GM04504 (cell line): ENCODE measurements around the gene SLC13A3.

ENCODE experiments used
- DNase-seq: peaks from one replicate; pipeline ENCODE4 v3.0.0-alpha.2; 2012; ENCODE audit warnings: low read depth

Gene SLC13A3

GRCh38 chr20:46555370-46555956 lies 95.8 kb downstream of the SLC13A3 start:
- DNase-seq, result no peak

DNA sequence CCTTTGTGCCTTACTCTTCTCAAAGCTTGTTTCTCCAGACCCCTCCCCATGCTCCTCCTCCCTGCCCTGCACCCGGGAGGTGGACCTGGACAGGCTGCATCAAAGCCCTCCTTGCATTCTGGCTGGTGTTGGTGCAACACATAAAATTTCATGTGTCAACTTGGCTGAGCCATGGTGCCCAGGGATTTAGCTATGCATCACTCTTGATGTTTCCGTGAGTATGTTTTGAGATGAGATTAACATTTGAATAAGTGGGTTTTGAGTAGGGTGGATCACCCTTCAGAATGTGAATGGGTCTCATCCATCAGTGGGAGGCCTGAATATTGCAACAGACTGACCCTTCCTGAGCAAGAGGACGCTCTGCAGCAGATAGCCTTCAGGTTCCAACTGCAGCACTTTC lies 96.4 kb downstream of the SLC13A3 start:
- no peak for DNase-seq

- DNase-seq, result no peak
Measured at GRCh38 chr20:46553926-46554325, 97.3 kb downstream of the SLC13A3 start.

- no peak for DNase-seq
Measured at GRCh38 chr20:46552460-46553420, 98.5 kb downstream of the SLC13A3 start.

DNA sequence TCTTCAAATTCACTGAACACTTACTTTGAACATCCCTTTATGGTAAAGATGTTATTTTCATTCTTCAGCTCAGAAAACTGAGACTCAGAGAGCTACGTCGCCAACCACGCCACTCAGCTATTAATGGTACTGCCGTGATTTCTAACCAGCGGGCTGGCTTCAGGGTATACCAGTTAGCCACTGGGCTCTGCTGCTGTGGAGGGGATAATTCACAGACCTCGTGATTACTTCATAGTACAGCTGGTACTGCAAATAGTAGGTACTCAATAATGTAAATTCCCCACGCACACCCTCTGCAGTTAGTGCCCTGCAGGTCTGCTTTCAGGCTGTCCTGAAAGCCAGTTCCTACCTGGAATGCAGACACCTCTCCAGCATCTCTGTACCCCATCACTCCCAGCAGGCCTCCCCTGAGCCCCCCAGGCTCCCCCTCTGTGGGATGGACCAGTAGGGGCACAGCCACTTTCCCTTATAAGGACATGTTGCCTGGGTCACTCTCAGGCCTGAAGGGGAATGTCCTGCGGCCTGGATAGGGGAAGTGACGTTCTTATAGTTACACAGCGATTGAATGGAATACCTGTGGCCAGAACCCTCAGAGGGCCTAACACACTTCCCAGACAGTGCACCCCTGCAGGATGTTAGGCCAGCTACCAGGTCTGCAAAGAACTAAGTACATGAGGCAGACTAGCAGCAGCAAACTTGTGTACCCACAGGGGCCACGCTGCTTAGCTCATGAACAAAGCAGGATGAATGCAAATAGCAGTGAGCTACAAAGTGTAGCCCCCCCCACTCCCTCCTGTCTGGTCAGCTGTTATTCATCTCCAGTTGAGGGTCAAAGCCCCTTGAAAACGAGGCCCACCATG lies 99.5 kb downstream of the SLC13A3 start:
- DNase-seq, result no peak

GRCh38 chr20:46550461-46550860 lies 100.8 kb downstream of the SLC13A3 start, which contains the start of gene OCSTAMP:
Gene OCSTAMP, minus strand, starts transcription at chr20:46550654. Its CDS starts 94 bp downstream, at chr20:46550560.
- DNase-seq, result no peak

- no peak for DNase-seq
Measured at GRCh38 chr20:46549188-46549972, 101.9 kb downstream of the SLC13A3 start.

- no peak for DNase-seq
Measured at GRCh38 chr20:46548688-46549087, 102.6 kb downstream of the SLC13A3 start.

GRCh38 chr20:46547995-46548394 lies 103.3 kb downstream of the SLC13A3 start:
- DNase-seq, result no peak

DNA sequence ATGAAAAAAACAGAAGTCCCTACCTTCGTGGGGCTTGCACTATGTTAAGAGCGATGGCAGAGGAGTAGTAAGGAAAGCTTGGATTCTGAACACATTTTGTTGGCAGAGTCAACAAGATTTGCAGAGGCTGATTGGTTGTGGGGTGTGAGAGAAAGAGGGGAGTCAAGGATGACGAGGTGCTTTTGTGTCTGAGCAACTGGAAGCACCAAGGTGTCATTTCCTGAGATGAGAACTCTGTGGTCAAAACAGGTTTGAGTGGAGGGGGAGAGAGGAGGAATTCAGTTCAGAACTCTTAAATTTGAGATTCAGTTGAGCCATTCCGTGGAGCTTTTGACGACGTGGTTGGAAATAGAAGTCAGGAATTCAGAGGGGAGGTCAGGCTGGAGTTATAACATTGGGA lies 104.3 kb downstream of the SLC13A3 start:
- no peak for DNase-seq

DNA sequence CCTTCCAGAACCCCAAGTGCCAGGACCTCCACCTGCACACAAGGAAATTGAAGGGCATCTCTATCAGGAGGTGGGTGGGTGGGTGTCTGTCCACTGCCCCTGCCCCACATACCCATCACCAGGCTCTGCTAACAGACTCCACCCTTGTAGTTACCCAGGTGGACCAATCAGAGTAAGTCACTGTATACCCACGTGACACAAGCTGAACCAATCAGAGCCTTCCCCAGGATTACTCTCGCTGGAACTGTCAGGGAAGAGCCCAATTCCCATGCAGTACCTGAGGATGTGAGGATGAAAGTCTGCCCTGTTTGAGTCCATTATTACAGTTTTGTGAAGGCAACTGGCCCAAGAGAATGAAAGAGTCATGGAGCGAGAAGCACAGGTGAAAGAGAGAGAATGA lies 105.0 kb downstream of the SLC13A3 start:
- no peak for DNase-seq

GRCh38 chr20:46545827-46546138 lies 105.5 kb downstream of the SLC13A3 start:
- no peak for DNase-seq

GRCh38 chr20:46545077-46545826 lies 106.0 kb downstream of the SLC13A3 start:
- no peak for DNase-seq

GRCh38 chr20:46544576-46544975 lies 106.7 kb downstream of the SLC13A3 start:
- no peak for DNase-seq

DNA sequence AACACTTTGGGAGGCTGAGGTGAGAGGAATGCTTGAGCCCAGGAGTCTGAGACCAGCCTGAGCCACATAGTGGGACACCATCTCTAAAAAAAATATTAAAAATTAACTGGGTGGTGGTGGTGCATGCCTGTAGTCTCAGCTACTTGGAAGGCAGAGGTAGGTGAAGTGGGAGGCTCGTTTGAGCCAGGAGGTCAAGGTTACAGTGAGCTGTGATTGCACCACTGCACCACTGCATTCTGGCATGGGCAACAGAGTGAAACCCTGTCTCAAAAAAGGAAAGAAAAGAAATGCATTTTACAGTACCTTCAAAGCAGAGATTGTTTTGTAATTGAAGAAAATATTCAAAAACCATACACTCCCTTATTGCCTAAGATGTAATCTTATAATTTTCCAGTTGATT lies 107.3 kb downstream of the SLC13A3 start:
- no peak for DNase-seq

- no peak for DNase-seq
Measured at GRCh38 chr20:46543033-46543432, 108.2 kb downstream of the SLC13A3 start.

DNA sequence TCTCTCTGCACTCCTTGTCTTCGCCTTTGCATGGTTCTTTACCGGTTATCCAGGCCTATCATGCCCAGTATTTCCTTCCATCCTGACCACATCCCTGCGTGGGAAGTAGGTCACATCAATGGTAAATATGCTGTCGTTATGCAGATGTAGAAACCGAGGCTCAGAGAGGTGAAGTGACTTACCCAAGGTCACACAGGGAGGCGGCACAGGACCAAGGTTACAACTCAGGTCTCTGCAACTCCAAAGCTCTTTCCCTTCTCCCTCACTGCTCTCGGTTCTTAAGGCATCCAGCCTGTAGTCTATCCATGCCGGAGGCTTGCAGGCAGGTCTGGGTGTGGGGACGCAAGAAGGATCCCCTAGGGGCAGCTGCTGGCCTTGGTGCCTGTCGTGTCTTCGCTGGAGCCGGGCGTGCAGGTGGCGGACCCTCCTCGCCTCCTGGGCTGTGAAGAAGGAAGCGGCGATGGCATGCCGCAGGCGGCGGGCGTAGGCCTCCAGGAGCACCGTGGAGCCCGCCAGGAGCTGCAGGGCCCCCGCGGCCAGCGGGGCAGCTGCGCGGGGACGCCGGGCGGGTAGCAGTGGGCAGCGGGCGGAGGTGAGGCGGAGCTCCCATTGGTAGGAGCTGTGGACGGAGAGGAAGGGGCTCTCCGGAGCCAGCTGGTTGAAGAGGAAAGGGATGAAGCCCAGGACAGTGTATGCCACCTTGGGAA lies 109.9 kb downstream of the SLC13A3 start:
- no peak for DNase-seq

GRCh38 chr20:46539113-46539512 lies 112.1 kb downstream of the SLC13A3 start:
- DNase-seq, result no peak

- no peak for DNase-seq
Measured at GRCh38 chr20:46530640-46531039, 120.6 kb downstream of the SLC13A3 start.

DNA sequence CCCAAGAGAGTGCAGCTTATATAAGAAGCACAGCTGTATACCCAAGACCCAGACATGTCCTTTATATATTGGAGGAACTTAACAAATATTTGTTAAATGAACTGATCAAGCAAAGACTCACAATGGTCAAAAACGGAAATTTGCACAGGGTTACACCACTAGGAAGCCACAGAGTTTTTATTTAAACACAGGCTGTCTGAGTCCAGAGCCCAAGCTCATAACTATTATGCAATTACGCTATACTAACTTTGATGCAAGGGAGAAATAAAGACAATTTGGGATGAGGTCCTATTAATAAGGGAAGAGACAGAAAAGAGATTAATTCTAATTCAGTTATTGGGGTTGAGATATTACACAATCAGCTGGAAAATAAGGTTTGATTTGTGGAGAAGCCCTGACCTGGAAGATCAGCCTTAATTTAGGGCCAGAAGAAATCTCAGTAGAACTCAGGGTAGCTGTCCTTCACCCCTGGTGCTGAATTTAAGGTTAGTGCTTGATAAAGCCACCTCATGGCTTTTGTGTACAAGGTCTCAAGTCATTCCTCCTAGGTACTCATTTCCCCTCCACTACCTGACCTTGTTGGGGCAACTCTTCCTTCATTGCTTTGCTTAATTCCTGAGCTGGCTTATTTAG lies 127.4 kb downstream of the SLC13A3 start:
- no peak for DNase-seq
